NCI-H82 (cell line): ENCODE data around the gene VTA1.
A peak's percentile ranks its signal among the peaks of the same experiment; 100 is the strongest.
"Not testable (repeated sequence)": the region's sequence is repeated elsewhere in the genome, so short reads cannot be mapped to it uniquely, and the experiment has no call there.

Experiments
- DNase-seq: peaks from one replicate; lab custom pipeline; 2025; lab: John Stamatoyannopoulos, UW

The VTA1 gene

GRCh38 chr6:142146828-142147662 lies at the start of gene VTA1, which contains the start of gene NMBR:
Gene VTA1 (plus strand): TSS chr6:142147263. CDS start chr6:142147288, 25 bp downstream.
Gene NMBR (minus strand): TSS chr6:142147122. CDS start chr6:142088658, 58,464 bp downstream.
- DNase-seq: peak; percentile 99

GRCh38 chr6:142104820-142105219 lies 42.2 kb upstream of the VTA1 start:
- DNase-seq: not testable (repeated sequence)

GRCh38 chr6:142110820-142111219 lies 36.2 kb upstream of the VTA1 start:
- DNase-seq: not testable (repeated sequence)

GRCh38 chr6:142112451-142113061 lies 34.5 kb upstream of the VTA1 start:
- DNase-seq: peak; percentile 90

- no peak for DNase-seq
Measured at GRCh38 chr6:142117366-142117765, 29.7 kb upstream of the VTA1 start.

GRCh38 chr6:142118328-142118727 lies 28.7 kb upstream of the VTA1 start:
- no peak for DNase-seq

GRCh38 chr6:142118925-142119324 lies 28.1 kb upstream of the VTA1 start:
- no peak for DNase-seq

GRCh38 chr6:142121342-142121741 lies 25.7 kb upstream of the VTA1 start:
- no peak for DNase-seq

GRCh38 chr6:142130814-142131213 lies 16.2 kb upstream of the VTA1 start:
- DNase-seq: no peak

- peak; percentile 9 for DNase-seq
Measured at GRCh38 chr6:142132625-142133024, 14.4 kb upstream of the VTA1 start, which contains the start of gene GJE1. Gene GJE1 (plus strand): TSS chr6:142132925. CDS start chr6:142133159, 234 bp downstream.

GRCh38 chr6:142138876-142139275 lies 8.2 kb upstream of the VTA1 start:
- DNase-seq: no peak

- DNase-seq: not testable (repeated sequence)
Measured at GRCh38 chr6:142141531-142141930, 5.5 kb upstream of the VTA1 start.

- no peak for DNase-seq
Measured at GRCh38 chr6:142152746-142153145, 5.7 kb downstream of the VTA1 start.

GRCh38 chr6:142153196-142153595 lies 6.1 kb downstream of the VTA1 start:
- DNase-seq: no peak

- DNase-seq: no peak
Measured at GRCh38 chr6:142154336-142154735, 7.3 kb downstream of the VTA1 start.

- DNase-seq: no peak
Measured at GRCh38 chr6:142155091-142155490, 8.0 kb downstream of the VTA1 start.

GRCh38 chr6:142155895-142156757 lies 9.1 kb downstream of the VTA1 start:
- DNase-seq: peak; percentile 21

- DNase-seq: not testable (repeated sequence)
Measured at GRCh38 chr6:142156758-142157068, 9.7 kb downstream of the VTA1 start.

- DNase-seq: no peak
Measured at GRCh38 chr6:142162780-142163179, 15.7 kb downstream of the VTA1 start.

GRCh38 chr6:142165227-142165626 lies 18.2 kb downstream of the VTA1 start:
- DNase-seq: no peak

- no peak for DNase-seq
Measured at GRCh38 chr6:142167071-142167470, 20.0 kb downstream of the VTA1 start.

- DNase-seq: no peak
Measured at GRCh38 chr6:142167486-142167885, 20.4 kb downstream of the VTA1 start.
